ENCODE data around the gene TRIOBP. TPM values are rescaled to one million over a fixed set of nuclear protein-coding genes. Genes with fewer than 3 reads are reported as not detected.
A peak's percentile ranks its signal among the peaks of the same experiment; 100 is the strongest.
"Not testable (repeated sequence)": the region's sequence is repeated elsewhere in the genome, so short reads cannot be mapped to it uniquely, and the experiment has no call there.

TRIOBP gene
- total RNA-seq, 1 donor from 2014 or later = 15.7 TPM

DNA sequence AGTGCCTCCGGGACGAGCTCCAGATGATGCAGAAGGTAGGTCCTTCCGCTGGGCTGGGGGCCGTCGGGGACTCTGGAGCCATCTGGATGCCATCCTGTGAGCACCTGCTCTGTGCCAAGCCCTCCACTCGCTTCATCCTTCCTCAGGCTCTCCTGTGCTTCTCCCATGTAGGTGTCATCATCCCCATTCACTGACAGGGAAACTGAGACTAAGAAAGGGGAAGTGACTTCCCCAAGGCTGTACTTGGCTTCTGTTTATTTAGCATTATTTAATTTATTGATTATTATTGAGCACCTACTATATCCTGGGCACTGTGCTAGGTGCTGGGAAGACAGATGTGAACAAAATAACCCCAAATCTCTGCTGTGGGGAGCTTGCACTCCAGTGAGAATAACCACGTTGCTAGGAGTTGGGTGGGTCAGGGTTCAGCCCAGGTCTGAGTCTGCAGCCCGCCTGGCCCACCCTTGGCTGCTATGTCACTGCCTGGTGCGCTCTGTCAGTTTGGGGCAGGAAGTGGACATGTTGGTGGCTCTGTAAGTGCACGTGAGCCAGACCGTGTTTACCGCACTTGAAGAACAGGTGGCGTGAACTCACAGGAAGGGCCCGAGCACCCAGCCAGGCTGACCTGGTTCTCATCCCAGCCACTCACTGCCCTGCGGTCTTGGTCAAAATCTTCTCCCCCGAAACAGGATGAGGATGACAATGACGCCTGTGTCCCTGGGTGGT is 75.0 kb downstream of the TRIOBP start:
- no peak for DNase-seq (ENCODE audit: low spot score)
- no peak for ATAC-seq

- DNase-seq (ENCODE audit: low spot score) = no peak
- no peak for ATAC-seq
These were observed 77.9 kb downstream of the TRIOBP start for GRCh38 chr22:37774728-37775127.

GRCh38 chr22:37775785-37776638 is 79.2 kb downstream of the TRIOBP start:
- DNase-seq (ENCODE audit: low spot score) = no peak
- ATAC-seq = no peak

DNA sequence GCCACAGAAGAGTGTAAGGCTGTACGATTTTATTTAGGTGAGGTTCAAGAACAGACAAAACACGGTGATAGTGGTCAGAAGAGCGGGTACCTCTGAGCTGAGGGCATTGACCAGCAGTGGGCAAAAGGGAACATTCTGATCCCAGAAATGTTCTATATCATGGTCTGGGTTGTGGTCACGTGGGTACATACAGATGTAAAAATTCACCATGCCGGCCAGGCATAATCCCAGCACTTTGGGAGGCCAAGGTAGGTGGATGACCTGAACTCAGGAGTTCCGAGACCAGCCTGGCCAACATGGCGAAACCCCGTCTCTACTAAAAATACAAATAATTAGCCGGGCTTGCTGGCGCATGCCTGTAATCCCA is 79.8 kb downstream of the TRIOBP start:
- DNase-seq (ENCODE audit: low spot score) (no peak), ATAC-seq (no peak)

GRCh38 chr22:37777122-37777687 is 80.4 kb downstream of the TRIOBP start:
- DNase-seq (ENCODE audit: low spot score) = peak; percentile 87
- ATAC-seq = peak; percentile 86

GRCh38 chr22:37778370-37779009 is 81.6 kb downstream of the TRIOBP start:
- no peak for ATAC-seq
- no peak for DNase-seq (ENCODE audit: low spot score)

DNA sequence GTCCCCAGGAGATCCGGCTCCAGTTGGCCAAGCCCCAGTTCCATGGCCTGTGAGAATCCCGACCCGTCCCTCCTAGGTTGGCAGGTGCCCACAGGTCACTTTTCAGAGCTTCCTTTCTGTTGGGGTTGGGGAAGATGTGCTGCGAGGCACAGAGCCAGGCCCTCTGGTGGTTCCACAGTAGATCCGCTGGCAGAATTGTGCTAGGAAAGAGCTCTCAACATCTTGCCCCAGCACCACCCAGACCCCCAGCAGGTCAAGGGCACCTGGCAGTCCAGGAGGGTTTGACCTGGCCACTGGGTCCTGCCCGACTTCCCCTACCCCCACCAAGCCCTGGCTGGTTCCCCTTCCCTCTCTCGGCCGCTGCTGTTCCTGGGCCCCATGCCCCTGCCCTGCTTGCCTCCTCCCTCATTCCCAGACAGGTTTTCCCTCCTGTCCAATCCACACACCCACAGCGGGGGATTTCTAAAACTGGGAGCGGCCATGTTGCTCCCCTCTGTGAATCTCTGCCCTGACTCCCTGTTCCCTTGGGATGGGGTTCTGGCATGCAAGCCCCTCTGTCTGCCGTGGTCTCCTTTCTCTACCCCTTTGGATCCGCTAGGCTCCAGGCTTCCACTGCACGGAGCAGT is 84.7 kb downstream of the TRIOBP start:
- DNase-seq (ENCODE audit: low spot score) (peak; percentile 70), ATAC-seq (peak; percentile 58)

DNA sequence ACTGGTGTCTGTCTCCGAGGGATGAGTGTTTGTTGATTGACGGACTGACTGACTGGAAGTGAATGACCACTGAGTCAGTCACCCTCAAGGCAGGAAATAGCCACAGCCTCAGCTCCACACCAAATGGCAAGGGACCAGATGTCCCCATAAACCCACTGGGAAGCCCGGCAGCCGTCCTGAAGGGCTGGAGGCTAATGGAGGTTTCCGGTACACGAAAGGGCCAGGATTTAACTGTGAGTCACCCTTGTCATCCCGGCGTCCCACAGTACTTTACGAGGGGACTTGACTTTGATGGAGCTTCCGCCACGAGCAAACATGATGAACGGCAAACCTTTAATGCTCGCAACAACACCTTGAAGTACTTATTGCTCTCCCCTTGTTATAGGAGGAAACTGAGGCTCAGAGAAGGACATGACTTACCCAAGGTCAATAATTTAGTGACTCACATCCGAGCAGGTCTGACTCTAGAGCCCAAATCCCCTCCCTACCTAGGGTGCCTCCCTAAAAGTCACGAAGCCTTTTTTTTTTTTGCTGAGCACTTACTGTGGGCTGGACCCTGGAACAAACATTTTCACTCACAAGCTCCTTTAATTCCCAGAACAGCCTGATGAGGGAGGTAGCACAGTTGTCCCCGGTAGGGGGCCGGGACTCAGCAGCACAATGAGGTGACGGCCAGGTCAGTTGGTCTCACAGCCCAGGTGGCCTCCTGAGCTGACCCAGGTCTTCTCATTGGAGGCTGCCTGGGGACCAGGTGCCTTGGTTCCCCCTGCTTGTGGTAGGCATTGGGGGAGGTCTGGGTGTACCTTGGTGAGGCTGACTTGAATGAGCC is 85.7 kb downstream of the TRIOBP start:
- DNase-seq (ENCODE audit: low spot score) (no peak), ATAC-seq (no peak)

GRCh38 chr22:37784829-37785495 is 88.1 kb downstream of the TRIOBP start:
- peak; percentile 82 for ATAC-seq
- no peak for DNase-seq (ENCODE audit: low spot score)

- ATAC-seq (no peak), DNase-seq (ENCODE audit: low spot score) (no peak)
These were observed 93.4 kb downstream of the TRIOBP start for GRCh38 chr22:37790234-37790633.

DNA sequence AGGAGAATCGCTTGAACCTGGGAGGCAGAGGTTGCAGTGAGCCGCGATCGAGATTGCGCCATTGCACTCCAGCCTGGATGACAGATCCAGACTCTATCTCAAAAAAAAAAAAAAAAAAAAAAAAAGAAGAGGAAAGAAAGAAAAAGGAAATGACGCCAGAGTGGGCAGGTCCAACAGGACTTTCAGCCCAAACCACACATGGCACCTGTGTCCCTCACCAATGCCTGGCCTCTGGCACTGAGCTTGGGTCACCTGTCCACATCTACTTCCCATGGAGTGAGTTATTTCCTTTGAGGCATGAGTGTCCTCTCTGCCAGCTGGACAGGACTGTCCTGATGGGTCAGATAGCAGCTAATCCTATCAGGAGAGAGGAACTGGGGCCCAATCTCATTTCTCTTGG is 95.6 kb downstream of the TRIOBP start:
- peak; percentile 19 for ATAC-seq
- no peak for DNase-seq (ENCODE audit: low spot score)

- DNase-seq (ENCODE audit: low spot score) = no peak
- ATAC-seq = peak; percentile 23
These were observed 97.5 kb downstream of the TRIOBP start for GRCh38 chr22:37794376-37794775.

DNA sequence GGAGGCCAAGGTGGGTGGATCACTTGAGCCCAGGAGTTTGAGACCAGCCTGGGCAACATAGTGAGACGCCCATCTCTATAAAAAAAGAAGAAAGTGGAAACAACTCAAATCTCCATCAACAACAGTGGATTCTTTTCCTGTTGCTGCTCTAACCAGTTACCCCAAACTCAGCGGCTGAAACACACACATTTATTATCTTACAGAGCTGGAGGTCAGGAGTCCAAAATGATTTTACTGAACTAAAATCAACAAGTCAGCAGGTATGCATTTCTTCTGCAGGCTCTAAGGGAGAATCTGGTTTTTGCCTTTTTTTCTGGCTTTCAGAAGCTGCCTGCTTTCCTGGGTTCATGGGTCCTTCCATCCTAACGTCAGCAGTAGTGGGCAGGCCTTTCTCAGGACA is 99.2 kb downstream of the TRIOBP start:
- no peak for DNase-seq (ENCODE audit: low spot score)
- ATAC-seq = no peak

DNA sequence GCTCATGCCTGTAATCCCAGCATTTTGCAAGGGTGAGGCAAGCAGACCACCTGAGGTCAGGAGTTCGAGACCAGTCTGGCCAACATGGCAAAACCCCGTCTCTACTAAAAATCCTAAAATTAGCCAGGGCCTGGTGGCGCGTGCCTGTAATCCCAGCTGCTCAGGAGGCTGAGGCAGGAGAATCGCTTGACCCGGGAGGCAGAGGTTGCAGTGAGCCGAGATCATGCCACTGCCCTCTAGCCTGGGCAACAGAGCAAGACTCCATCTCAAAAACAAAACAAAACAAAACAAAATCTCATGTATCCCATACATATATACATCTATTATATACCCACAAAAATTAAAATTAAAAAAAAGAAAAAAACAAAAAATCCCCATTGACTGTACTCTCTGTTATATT is 100.4 kb downstream of the TRIOBP start:
- DNase-seq (ENCODE audit: low spot score); ATAC-seq: not testable (repeated sequence)

GRCh38 chr22:37797874-37798500 is 101.1 kb downstream of the TRIOBP start:
- no peak for DNase-seq (ENCODE audit: low spot score)
- no peak for ATAC-seq

GRCh38 chr22:37799979-37800378 is 103.1 kb downstream of the TRIOBP start:
- not testable (repeated sequence) for DNase-seq (ENCODE audit: low spot score)

GRCh38 chr22:37801946-37802309 is 105.1 kb downstream of the TRIOBP start:
- DNase-seq (ENCODE audit: low spot score) (no peak), ATAC-seq (peak; percentile 5)

More at GRCh38 chr22:37799979-37800378, 103.1 kb downstream of the TRIOBP start:
- not testable (repeated sequence) for ATAC-seq

DNA sequence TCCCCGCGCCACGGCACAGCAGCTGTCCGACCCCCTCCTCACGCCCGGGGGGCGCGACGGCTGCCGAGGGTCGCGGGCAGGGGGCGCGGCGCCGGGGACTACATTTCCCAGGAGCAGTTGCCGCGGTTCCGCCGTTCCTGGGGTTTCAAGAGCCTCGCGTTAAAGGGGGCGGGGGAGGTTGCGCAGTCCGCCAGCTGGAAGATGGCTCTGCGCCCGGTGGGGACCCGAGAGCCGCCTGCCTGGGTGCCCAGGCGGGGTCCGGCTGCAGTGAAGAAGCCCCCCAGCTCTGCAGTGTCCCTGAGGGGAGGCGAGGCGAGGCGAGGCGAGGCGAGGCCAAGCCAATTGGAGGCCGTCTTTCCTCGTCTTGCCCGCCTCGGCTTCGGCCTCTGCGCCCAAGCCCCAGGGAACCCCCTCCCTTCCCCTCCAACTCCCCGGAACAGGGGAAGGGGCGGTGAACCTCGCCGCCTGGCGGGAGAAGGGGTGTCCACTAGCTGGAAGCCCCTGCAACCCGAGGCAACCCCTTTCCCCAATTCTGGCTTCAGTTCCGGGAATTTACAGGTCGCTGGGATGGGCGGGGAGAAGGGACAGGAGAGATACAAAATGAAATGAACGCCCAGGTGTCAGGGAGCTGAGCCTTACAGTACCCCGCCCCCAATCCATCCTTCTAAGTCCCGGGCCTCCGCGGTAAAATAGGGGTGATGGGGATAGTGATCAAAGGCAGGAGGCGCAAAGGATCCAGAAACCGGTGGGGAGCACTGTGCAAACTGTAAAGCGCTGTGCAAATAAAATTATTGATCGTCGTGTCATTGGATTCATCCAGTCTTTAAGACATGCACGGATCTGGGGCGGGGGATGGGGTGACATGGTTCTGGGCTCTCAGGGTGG is 105.7 kb downstream of the TRIOBP start:
- DNase-seq (ENCODE audit: low spot score) (no peak), ATAC-seq (peak; percentile 53)
